Suppressor macrophage (primary cell): ENCODE results near the gene HFM1.

ENCODE experiments used
- DNase-seq, 4 experiments: peaks; one replicate each; pipeline ENCODE4 v3.0.0-alpha.2; 2020 to 2022

HFM1 gene

GRCh38 chr1:91234181-91234580 is 170.5 kb downstream of the HFM1 start:
- no peak for DNase-seq

- DNase-seq: no peak
These were observed 177.9 kb downstream of the HFM1 start for GRCh38 chr1:91226741-91227140.

DNA sequence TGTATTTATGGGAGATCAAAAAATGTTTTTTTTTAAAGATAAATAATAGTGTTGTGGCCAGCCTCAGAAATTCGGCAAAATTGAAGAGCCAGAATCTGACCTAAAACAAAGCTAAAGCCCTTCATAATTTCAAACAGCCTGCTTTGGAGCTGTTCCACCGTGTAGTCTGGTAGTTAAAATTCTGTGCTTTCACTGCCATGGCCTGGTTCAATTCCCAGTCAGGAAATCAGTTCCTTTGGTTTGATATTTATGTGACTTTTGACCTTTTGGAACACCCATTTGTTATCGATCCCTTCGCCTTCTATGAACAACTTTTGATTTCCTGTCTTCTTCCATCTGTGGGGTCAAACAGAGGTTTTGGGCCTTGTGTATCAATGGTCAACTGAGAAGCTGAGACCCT is 179.8 kb downstream of the HFM1 start:
- no peak for DNase-seq

DNA sequence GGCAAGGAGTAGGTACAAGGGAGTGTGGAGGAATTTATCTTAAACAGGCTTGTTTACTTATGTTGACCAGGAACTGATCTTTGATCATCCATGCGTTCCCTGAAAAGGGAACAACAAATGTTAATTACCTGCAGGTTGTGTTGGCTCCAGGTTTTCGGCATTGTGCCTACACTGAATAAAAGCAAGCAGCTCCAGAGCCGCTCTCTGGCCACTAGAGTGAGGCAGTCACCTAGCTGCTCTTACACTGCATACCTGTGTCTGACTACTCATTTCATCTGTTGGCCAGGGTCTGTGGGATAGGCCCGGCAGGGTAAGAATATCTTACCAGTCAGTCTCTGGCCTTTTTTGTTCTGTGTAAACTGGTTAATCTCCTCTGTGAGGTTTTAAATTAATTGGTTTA is 183.6 kb downstream of the HFM1 start:
- DNase-seq: no peak

- DNase-seq: no peak
These were observed 186.7 kb downstream of the HFM1 start for GRCh38 chr1:91217911-91218310.
